ENCODE results near the gene MRI1.

MRI1 gene

GRCh38 chr19:13764101-13764807 lies at the start of gene MRI1:
MRI1 (plus strand) TSS chr19:13764522; CDS start chr19:13764589, 67 bp downstream.
- DNase-seq (ENCODE audit: low read depth) = peak; percentile 76
- TF ChIP-seq, protein P1, sequence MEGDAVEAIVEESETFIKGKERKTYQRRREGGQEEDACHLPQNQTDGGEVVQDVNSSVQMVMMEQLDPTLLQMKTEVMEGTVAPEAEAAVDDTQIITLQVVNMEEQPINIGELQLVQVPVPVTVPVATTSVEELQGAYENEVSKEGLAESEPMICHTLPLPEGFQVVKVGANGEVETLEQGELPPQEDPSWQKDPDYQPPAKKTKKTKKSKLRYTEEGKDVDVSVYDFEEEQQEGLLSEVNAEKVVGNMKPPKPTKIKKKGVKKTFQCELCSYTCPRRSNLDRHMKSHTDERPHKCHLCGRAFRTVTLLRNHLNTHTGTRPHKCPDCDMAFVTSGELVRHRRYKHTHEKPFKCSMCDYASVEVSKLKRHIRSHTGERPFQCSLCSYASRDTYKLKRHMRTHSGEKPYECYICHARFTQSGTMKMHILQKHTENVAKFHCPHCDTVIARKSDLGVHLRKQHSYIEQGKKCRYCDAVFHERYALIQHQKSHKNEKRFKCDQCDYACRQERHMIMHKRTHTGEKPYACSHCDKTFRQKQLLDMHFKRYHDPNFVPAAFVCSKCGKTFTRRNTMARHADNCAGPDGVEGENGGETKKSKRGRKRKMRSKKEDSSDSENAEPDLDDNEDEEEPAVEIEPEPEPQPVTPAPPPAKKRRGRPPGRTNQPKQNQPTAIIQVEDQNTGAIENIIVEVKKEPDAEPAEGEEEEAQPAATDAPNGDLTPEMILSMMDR (IDR thresholded peaks at IDR 0.05; ENCODE audit: insufficient read depth, low read depth, low read length, missing control alignments) = no peak
- H3K4me3 ChIP-seq (ENCODE audit: low read depth, low read length) = peak within 1 kb of the TSS; percentile 94

DNA sequence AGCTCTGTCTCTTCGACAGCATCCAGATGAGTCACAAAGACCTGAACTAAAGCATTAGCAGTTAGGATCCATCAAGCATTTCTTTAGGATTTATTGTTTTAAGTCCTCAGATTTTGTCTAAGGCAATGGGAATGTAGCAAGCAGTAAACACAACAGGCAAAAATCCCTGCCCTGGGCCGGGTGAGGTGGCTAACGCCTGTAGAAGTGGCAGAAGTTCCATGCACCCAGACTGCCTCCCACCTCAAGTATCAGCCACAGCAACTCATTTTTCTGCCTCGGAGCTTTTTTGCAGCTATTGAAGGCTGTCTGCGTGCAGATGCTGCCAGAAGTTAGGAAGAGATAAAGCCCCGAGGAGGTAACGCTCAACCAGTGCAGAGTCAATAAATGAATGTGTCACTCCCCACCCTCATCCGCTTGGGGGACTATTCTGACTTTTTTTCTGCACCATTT lies 47.1 kb upstream of the MRI1 start:
- no peak for DNase-seq (ENCODE audit: low read depth)
- TF ChIP-seq, protein P1 (IDR thresholded peaks at IDR 0.05; ENCODE audit: insufficient read depth, low read depth, low read length, missing control alignments) = no peak
- no peak overlapping the region for H3K4me3 ChIP-seq (ENCODE audit: low read depth, low read length)

GRCh38 chr19:13718733-13719132 lies 45.6 kb upstream of the MRI1 start:
- TF ChIP-seq, protein P1 (IDR thresholded peaks at IDR 0.05; ENCODE audit: insufficient read depth, low read depth, low read length, missing control alignments) = no peak
- DNase-seq (ENCODE audit: low read depth) = peak; percentile 17
- no peak overlapping the region for H3K4me3 ChIP-seq (ENCODE audit: low read depth, low read length)

GRCh38 chr19:13722146-13722545 lies 42.2 kb upstream of the MRI1 start:
- DNase-seq (ENCODE audit: low read depth) = no peak
- H3K4me3 ChIP-seq (ENCODE audit: low read depth, low read length) = no peak overlapping the region
- TF ChIP-seq, protein P1 (IDR thresholded peaks at IDR 0.05; ENCODE audit: insufficient read depth, low read depth, low read length, missing control alignments) = no peak

DNA sequence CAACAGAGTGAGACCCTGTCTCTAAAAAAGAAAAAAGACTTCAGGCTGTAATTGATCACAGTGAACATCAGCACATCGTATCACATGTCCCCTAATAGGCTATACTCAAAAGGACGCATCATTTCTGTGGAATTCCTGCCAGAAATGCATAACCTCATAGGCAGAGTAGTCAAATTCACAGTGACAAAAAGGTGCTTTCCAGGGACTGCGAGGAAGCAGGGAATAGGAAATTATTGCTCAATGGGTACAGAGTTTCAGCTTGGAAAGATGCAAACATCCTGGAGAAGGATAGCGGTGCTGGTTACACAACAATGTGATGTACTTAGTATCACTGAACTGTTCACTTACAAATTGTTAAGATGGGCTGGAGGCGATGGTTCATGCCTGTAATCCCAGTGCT lies 41.1 kb upstream of the MRI1 start:
- no peak overlapping the region for H3K4me3 ChIP-seq (ENCODE audit: low read depth, low read length)
- no peak for DNase-seq (ENCODE audit: low read depth)
- TF ChIP-seq, protein P1 (IDR thresholded peaks at IDR 0.05; ENCODE audit: insufficient read depth, low read depth, low read length, missing control alignments) = no peak

- H3K4me3 ChIP-seq (ENCODE audit: low read depth, low read length) = no peak overlapping the region
- TF ChIP-seq, protein P1 (IDR thresholded peaks at IDR 0.05; ENCODE audit: insufficient read depth, low read depth, low read length, missing control alignments) = no peak
- DNase-seq (ENCODE audit: low read depth) = no peak
Observed at GRCh38 chr19:13726323-13726722, 38.0 kb upstream of the MRI1 start.

- no peak overlapping the region for H3K4me3 ChIP-seq (ENCODE audit: low read depth, low read length)
- no peak for DNase-seq (ENCODE audit: low read depth)
- TF ChIP-seq, protein P1 (IDR thresholded peaks at IDR 0.05; ENCODE audit: insufficient read depth, low read depth, low read length, missing control alignments) = no peak
Observed at GRCh38 chr19:13727798-13728197, 36.5 kb upstream of the MRI1 start.
